Activated naive CD4-positive, alpha-beta T cell treated with anti-CD3 and anti-CD28 coated beads, Interleukin-2, amount 10 ng/mL, durations not matched to agents 7 days and 5 days (primary cell): ENCODE results near the gene ALOX5.
"Not testable (repeated sequence)": the region's sequence is repeated elsewhere in the genome, so short reads cannot be mapped to it uniquely, and the experiment has no call there.

ENCODE experiments used
- CTCF ChIA-PET: fragments of 350-600 bp; sonication (Branson Sonifier 250); formaldehyde crosslinking; loops from one replicate; lab custom pipeline; 2021; ENCODE audit warnings: antibody characterized with exemption; lab: Charles Lee
- DNase-seq: peaks from one replicate; pipeline ENCODE4 v3.0.0-alpha.2; 2020
- H3K27ac Mint-ChIP-seq: one replicate; pipeline ENCODE4 v1.8.0; 2021; ENCODE audit warnings: mild to moderate bottlenecking, moderate library complexity, mixed read lengths
- H3K27me3 Mint-ChIP-seq: one replicate; pipeline ENCODE4 v1.8.0; 2021; ENCODE audit warnings: mild to moderate bottlenecking, mixed read lengths
- H3K36me3 Mint-ChIP-seq: one replicate; pipeline ENCODE4 v1.8.0; 2021; ENCODE audit warnings: mixed read lengths
- H3K4me1 Mint-ChIP-seq: one replicate; pipeline ENCODE4 v1.8.0; 2021; ENCODE audit warnings: mixed read lengths
- H3K4me3 Mint-ChIP-seq: one replicate; pipeline ENCODE4 v1.8.0; 2021; ENCODE audit warnings: mild to moderate bottlenecking, moderate library complexity, mixed read lengths
- H3K9me3 Mint-ChIP-seq: one replicate; pipeline ENCODE4 v1.8.0; 2021; ENCODE audit warnings: mixed read lengths

ALOX5 gene

DNA sequence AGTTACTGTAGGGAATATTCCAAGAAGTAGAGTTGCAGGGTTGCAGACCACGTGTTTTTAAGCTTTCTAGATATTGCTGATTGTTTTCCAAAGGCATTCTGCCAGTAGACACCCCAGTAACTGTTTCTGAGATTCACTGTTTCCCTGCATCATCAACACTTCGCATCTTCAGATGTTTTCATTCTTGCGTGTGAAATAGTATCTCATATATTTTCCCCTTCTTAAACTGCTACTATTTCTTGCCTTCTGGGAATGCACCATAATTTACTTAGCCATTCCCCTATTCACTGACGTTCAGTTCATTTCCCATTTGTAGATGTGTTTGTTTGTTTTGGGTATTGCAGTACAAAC is 30.7 kb downstream of the ALOX5 start:
- CTCF ChIA-PET = no interaction called here
- H3K4me1 Mint-ChIP-seq = peaks cover 5% of the 10 kb centered on the region
- H3K9me3 Mint-ChIP-seq = no peaks in the 10 kb centered on the region
- H3K4me3 Mint-ChIP-seq = no peak overlapping the region
- no peak for DNase-seq
- peaks cover 74% of the 10 kb centered on the region for H3K27me3 Mint-ChIP-seq
- no peak overlapping the region for H3K27ac Mint-ChIP-seq
- H3K36me3 Mint-ChIP-seq = peaks cover 2% of the 10 kb centered on the region

DNA sequence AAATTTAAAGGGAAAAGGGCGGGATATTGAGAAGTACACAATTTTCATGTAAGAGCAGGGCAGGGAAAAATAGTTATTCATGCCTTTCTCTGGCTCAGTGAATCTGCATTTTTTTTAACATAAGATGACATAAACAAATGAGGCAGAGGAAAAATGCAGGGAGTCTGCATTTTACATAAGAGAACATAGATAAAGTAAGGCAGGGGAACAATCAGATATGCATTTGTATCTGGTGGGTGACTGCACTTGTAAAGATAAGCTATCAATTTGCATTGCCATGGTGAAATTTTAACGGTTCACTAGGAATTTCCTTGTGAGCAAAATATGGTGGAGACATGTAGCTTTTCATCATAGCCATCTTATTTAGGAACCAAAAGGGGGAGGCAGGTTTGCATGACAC is 33.5 kb downstream of the ALOX5 start:
- peaks cover 2% of the 10 kb centered on the region for H3K36me3 Mint-ChIP-seq
- no peak overlapping the region for H3K27ac Mint-ChIP-seq
- H3K4me3 Mint-ChIP-seq = no peak overlapping the region
- H3K9me3 Mint-ChIP-seq = no peaks in the 10 kb centered on the region
- peaks cover 13% of the 10 kb centered on the region for H3K4me1 Mint-ChIP-seq
- DNase-seq = no peak
- peaks cover 63% of the 10 kb centered on the region for H3K27me3 Mint-ChIP-seq
- CTCF ChIA-PET = interaction anchor here (0.7 kb wide), 1 partner anchor 55 kb away, joined by 3 read pairs; no protein-coding TSS in a partner anchor

DNA sequence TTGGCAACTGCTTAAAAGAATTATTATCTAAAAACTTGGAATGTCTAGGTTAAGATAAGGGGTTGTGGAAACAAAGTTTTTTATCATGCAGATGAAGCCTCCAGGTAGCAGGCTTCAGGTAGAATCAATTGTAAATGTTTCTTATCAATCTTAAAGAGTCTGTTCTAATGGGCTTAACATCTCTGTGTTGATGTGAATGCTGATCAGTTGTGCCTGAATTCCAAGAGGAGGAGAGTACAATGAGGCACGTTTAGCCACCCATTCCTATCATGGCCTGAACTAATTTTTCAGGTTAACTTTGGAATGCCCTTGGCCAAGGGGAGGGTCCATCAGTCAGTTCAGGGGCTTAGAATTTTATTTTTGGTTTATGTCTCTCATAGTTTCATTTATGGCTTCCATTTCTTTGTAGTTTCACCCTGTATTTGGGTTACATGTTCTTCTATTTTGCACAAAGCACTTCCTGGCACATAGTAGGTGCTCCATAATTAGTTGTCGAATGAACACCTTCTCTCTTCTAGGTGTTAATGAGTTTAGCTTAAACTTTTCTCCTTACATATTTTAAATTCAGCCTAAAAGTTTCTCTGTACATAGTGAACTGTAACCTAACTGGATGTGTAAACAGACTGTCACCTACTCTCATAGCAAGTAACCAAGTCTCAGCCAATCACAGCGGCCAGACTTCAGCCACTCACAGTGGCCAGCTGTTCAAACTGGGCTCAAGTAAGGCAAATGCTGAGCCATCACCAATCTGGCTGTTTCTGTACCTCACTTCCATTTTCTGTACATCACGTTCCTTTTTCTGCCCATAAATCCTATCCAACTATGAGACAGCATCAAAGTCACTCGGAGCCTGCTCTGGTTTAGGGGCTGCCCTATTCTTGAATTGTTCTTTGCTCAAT is 34.7 kb downstream of the ALOX5 start:
- H3K4me1 Mint-ChIP-seq = peaks cover 12% of the 10 kb centered on the region
- no peak overlapping the region for H3K27ac Mint-ChIP-seq
- H3K27me3 Mint-ChIP-seq = peaks cover 58% of the 10 kb centered on the region
- H3K36me3 Mint-ChIP-seq = peaks cover 4% of the 10 kb centered on the region
- H3K4me3 Mint-ChIP-seq = no peak overlapping the region
- CTCF ChIA-PET = no interaction called here
- no peak for DNase-seq
- no peaks in the 10 kb centered on the region for H3K9me3 Mint-ChIP-seq

DNA sequence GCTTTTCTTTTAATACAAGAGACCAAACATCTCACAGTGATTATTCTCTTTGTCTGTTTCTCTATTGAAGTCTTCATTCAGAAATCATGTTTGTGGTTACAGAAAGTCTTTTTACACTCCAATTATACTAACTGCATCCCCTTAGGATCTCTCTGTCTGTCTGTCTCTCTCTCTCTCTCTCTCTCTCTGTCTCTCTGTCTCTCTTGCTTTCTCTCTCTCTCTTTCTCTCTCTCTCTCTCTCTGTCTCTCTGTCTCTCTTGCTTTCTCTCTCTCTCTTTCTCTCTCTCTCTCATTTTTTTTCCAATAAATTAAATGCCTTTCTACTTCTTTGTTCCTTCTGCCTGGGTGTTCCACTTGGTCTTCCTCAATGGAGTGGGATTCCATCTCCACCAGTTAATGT is 35.3 kb downstream of the ALOX5 start:
- peak overlapping the region; percentile 74 for H3K27ac Mint-ChIP-seq
- H3K9me3 Mint-ChIP-seq, H3K4me1 Mint-ChIP-seq, DNase-seq, H3K36me3 Mint-ChIP-seq, H3K4me3 Mint-ChIP-seq, CTCF ChIA-PET: not testable (repeated sequence)
- H3K27me3 Mint-ChIP-seq = peaks cover 55% of the 10 kb centered on the region

DNA sequence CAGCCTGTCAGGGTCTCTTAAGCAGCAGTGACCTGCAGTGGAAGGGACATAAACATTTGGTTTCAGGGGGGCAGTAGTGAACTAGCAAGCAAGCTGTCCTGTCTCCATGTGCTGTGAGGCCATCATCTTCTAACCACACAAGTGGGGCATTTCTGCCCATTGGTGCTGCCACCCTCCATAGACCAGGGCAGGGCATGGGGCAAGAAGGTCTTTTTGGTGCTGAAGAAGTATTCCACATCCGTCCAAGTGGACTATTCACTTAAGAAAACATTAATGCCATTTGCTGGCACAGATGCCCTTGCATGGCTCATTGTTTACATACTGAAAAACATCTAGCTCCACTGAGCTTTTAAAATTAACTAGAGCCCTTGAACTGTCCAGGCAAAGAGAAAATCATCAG is 35.8 kb downstream of the ALOX5 start:
- CTCF ChIA-PET = no interaction called here
- H3K4me1 Mint-ChIP-seq = peaks cover 7% of the 10 kb centered on the region
- H3K4me3 Mint-ChIP-seq = no peak overlapping the region
- H3K27ac Mint-ChIP-seq = peak overlapping the region; percentile 74
- peaks cover 8% of the 10 kb centered on the region for H3K36me3 Mint-ChIP-seq
- DNase-seq = no peak
- peaks cover 52% of the 10 kb centered on the region for H3K27me3 Mint-ChIP-seq
- H3K9me3 Mint-ChIP-seq = peaks cover 5% of the 10 kb centered on the region

DNA sequence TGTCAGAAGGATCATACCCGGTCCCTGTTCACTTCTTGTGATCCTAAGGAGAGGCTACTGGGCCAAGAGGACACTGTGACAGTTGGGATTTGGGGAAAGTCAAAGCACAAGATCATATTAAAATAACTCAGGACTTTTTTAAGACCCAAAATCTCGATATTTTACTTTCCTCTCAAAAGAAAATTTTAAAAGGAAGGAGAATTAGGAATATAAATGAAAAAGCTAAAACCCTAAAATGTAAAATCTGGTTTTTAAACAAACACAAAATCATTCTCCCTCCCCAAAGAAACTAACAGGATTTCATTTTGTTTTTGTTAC is 36.4 kb downstream of the ALOX5 start:
- Mint-ChIP-seq H3K9me3 (peaks cover 5% of the 10 kb centered on the region), H3K27ac (no peak overlapping the region), H3K4me1 (peaks cover 7% of the 10 kb centered on the region), H3K27me3 (peaks cover 51% of the 10 kb centered on the region), H3K4me3 (no peak overlapping the region), H3K36me3 (peaks cover 8% of the 10 kb centered on the region)
- CTCF ChIA-PET = no interaction called here
- no peak for DNase-seq

DNA sequence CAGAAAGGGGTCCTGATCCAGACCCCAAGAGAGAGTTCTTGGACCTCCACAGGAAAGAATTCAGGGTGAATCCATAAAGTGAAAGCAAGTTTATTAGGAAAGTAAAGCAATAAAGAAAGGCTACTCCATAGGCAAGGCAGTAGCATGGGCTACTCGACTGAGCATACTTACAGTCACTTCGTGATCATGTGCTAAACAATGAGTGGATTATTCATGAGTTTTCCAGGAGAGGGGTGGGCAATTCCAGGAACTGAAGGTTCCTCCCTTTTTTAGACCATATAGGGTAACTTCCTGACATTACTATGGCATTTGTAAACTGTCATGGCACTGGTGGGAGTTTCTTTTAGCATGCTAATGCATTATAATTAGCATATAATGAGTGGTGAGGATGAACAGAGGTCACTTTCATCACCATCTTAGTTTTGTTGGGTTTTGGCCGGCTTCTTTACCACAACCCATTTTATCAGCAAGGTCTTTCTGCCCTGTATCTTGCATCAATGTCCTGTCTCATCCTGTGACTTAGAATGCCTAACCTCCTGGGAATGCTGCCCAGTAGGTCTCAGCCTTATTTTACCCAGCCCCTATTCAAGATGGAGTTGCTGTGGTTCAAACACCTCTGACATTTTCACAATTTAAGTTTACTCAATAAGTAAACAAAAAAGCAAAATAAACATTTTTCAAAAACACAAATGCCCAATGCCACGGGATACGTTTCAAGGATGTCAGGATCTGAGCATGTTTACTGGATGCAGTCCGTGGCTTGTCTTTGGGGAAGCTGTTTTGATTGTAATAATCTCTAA is 37.0 kb downstream of the ALOX5 start:
- H3K27me3 Mint-ChIP-seq = peaks cover 46% of the 10 kb centered on the region
- DNase-seq = no peak
- no peak overlapping the region for H3K27ac Mint-ChIP-seq
- H3K4me3 Mint-ChIP-seq = no peak overlapping the region
- CTCF ChIA-PET = no interaction called here
- H3K9me3 Mint-ChIP-seq = peaks cover 5% of the 10 kb centered on the region
- H3K4me1 Mint-ChIP-seq = peaks cover 7% of the 10 kb centered on the region
- peaks cover 8% of the 10 kb centered on the region for H3K36me3 Mint-ChIP-seq

DNA sequence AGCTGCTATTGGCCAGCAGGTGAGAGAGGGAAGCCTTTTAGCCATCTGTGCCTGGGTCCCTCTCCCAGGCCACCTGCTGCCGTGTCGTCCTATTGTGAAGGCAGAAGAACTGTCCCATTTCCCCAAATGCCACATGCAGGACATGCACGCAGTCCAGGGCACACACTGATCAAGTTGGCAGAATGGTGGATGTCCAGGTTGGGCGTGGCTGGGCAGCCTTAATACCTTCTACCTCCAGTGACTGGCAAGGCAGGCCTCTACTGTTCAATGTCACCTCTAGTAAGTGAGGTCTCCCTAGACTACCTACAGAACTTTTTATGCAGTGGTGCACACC is 37.6 kb downstream of the ALOX5 start:
- CTCF ChIA-PET = no interaction called here
- Mint-ChIP-seq H3K27ac (no peak overlapping the region), H3K9me3 (peaks cover 5% of the 10 kb centered on the region), H3K36me3 (peaks cover 11% of the 10 kb centered on the region), H3K4me3 (no peak overlapping the region), H3K27me3 (peaks cover 41% of the 10 kb centered on the region), H3K4me1 (peaks cover 11% of the 10 kb centered on the region)
- DNase-seq = no peak

DNA sequence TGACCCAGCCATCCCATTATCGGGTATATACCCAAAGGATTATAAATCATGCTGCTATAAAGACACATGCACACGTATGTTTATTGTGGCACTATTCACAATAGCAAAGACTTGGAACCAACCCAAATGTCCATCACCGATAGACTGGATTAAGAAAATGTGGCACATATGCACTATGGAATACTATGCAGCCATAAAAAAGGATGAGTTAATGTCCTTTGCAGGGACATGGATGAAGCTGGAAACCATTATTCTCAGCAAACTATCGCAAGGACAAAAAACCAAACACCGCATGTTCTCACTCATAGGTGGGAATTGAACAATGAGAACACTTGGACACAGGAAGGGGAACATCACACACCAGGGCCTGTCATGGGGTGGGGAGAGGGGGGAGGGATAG is 41.0 kb downstream of the ALOX5 start:
- H3K9me3 Mint-ChIP-seq, DNase-seq, CTCF ChIA-PET, H3K27ac Mint-ChIP-seq, H3K4me3 Mint-ChIP-seq: not testable (repeated sequence)
- Mint-ChIP-seq H3K4me1 (peaks cover 43% of the 10 kb centered on the region), H3K36me3 (peaks cover 28% of the 10 kb centered on the region), H3K27me3 (peaks cover 26% of the 10 kb centered on the region)

DNA sequence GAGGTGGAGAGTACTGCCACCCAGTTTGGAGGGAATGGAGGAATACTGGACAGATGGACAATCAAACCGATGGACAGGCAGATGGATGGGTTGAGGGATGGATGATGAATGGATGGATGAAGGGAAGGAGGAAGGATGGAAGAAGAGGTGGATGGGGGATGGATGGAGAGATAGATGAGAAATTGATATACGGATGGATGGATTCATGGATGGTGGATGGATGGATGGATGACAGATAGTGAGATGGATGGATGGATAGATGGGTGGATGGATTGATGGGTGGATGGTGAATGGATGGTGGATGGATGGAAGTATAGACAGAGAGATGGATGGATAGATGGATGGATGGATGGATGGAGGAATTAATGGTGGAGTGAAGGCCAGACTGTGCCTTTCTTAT is 42.6 kb downstream of the ALOX5 start:
- CTCF ChIA-PET = no interaction called here
- Mint-ChIP-seq H3K4me3 (no peak overlapping the region), H3K27me3 (peaks cover 21% of the 10 kb centered on the region), H3K4me1 (peaks cover 51% of the 10 kb centered on the region), H3K36me3 (peaks cover 28% of the 10 kb centered on the region), H3K9me3 (peaks cover 5% of the 10 kb centered on the region), H3K27ac (no peak overlapping the region)
- DNase-seq = no peak

DNA sequence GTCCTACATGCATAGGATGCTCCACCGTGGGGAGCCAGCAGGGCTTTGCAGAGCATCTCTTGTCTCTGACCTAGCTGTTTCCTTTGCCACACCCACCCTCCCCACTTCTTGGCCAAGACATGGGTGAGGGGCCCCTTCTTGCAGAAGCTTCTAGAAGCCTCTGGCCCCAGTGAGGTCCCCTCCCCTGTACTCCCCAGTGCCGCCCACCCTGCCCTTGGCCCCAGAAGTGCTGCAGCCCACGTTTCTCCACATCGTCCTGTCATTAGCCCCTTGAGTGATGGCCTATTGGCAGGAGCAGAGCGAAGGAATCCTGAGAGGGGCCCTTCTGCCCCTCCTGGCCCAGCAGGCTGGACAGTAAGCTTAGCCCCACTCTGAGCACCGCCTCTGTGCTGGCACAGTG is 43.7 kb downstream of the ALOX5 start:
- peaks cover 62% of the 10 kb centered on the region for H3K4me1 Mint-ChIP-seq
- peak overlapping the region; percentile 71 for H3K4me3 Mint-ChIP-seq
- peaks cover 16% of the 10 kb centered on the region for H3K27me3 Mint-ChIP-seq
- peaks cover 28% of the 10 kb centered on the region for H3K36me3 Mint-ChIP-seq
- peaks cover 5% of the 10 kb centered on the region for H3K9me3 Mint-ChIP-seq
- H3K27ac Mint-ChIP-seq = peak overlapping the region; percentile 100
- DNase-seq = no peak
- CTCF ChIA-PET = no interaction called here

DNA sequence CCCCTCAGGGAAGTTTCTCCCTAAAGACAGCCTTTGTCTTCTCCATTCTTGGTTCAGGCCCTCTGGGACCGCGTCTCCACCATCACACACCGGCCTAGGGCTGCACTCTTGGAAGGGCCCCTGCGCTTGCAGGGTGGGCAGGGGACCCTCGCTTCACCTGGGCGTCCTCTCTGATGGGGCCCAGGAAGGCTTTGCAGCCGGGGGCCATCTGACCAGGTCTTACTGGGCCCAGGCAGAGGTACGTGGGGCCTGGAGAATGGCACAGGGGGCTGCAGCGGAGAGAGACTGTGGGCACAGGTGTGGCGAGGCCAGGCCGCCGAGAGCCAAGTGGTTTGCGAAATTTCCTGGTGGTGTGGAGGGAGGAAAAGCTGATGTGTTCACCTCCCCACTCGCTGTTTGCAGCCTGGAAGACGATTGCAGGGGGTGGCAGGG is 44.4 kb downstream of the ALOX5 start:
- peaks cover 15% of the 10 kb centered on the region for H3K27me3 Mint-ChIP-seq
- peaks cover 5% of the 10 kb centered on the region for H3K9me3 Mint-ChIP-seq
- H3K4me3 Mint-ChIP-seq = peak overlapping the region; percentile 99
- CTCF ChIA-PET = no interaction called here
- H3K27ac Mint-ChIP-seq = peak overlapping the region; percentile 100
- H3K36me3 Mint-ChIP-seq = peaks cover 28% of the 10 kb centered on the region
- DNase-seq = no peak
- H3K4me1 Mint-ChIP-seq = peaks cover 69% of the 10 kb centered on the region

DNA sequence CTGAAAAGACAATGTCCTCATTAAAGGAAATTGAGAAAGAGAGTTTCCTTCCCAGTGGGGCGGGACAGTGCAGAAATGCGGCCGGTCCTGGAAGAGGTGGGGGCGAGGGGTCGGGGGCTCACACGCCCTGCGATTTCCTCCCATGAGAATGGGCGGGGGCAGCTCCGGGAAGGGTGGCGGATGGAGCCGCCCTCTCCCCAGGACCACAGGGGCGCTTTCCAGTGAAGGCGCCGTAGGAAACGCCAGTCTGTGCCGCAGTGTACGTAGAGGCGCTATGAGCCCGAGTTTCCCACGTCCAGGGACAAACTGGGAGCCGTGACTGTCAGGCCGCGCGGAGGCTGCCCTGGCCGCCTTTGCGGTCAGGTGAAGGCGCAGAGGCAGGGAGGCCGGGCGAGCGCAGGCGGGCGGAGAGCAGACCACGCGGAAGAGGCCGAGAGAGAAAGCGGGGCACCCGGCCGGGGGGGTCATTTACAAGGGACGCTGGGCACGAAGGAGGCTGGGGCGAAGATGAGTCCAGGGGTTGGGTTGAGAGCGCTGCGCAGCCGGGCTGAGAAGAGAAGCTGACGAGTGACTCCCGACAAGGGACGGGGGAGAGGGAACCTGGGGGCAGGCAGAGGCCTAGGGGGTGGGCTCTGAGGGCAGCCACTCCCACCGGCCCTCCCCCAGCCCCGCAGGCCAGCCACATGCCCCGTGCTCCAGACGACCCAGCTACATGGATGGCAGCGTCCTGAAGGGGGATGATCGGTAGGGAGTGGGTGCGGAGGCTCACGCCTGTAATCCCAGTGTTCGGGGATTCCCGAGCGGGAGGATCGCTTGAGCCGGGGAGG is 45.0 kb downstream of the ALOX5 start:
- Mint-ChIP-seq H3K36me3 (peaks cover 24% of the 10 kb centered on the region), H3K27ac (peak overlapping the region; percentile 100), H3K4me3 (peak overlapping the region; percentile 99), H3K27me3 (peaks cover 12% of the 10 kb centered on the region), H3K9me3 (peaks cover 2% of the 10 kb centered on the region), H3K4me1 (peaks cover 75% of the 10 kb centered on the region)
- peak; percentile 82 for DNase-seq
- CTCF ChIA-PET = no interaction called here

DNA sequence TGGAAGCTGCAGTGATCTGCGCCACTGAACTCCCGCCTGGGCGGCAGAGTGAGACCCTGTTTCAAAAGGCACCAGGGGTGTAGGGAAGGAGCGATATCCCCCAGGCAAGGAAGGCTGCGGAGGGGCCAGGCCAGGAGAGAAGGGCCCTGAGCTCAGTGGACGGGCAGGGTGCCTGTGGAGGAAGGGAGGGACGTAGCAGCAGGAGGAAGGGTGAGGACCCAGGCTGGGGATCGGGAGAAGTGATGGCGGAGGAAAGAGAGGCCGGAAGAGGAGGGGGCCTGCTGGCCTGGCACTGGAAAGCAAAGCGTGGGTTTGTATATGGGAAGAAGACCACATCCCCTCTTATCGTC is 45.6 kb downstream of the ALOX5 start:
- Mint-ChIP-seq H3K36me3 (peaks cover 27% of the 10 kb centered on the region), H3K4me1 (peaks cover 81% of the 10 kb centered on the region), H3K9me3 (peaks cover under 1% of the 10 kb centered on the region), H3K4me3 (peak overlapping the region; percentile 99), H3K27ac (peak overlapping the region; percentile 100), H3K27me3 (peaks cover 12% of the 10 kb centered on the region)
- CTCF ChIA-PET = no interaction called here
- DNase-seq = no peak
